ENCODE data around the gene KCNH3.

DNA sequence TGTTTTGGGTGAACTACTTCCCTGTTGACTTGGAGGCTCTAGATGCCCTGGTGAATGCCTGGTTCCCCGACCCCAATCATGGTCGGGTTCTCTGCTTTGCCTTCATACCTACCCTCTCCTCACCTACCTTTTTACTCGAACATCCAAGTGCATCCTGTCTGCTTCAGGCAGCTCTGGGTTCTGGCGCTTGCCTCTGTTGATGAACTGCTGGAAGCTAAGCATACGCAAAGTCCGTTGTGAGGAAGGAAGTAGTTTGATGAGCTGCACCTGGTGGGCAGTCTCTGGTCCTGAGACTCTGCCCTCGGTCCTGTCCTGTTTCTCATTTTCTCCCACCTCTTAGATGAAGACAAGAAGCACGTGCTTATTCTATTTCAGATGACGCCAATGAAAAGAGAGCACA, 13.6 kb downstream of the KCNH3 start:
- TF ChIP-seq, protein P1, sequence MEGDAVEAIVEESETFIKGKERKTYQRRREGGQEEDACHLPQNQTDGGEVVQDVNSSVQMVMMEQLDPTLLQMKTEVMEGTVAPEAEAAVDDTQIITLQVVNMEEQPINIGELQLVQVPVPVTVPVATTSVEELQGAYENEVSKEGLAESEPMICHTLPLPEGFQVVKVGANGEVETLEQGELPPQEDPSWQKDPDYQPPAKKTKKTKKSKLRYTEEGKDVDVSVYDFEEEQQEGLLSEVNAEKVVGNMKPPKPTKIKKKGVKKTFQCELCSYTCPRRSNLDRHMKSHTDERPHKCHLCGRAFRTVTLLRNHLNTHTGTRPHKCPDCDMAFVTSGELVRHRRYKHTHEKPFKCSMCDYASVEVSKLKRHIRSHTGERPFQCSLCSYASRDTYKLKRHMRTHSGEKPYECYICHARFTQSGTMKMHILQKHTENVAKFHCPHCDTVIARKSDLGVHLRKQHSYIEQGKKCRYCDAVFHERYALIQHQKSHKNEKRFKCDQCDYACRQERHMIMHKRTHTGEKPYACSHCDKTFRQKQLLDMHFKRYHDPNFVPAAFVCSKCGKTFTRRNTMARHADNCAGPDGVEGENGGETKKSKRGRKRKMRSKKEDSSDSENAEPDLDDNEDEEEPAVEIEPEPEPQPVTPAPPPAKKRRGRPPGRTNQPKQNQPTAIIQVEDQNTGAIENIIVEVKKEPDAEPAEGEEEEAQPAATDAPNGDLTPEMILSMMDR (IDR thresholded peaks at IDR 0.05) = no peak
- TF ChIP-seq POLR2A (IDR thresholded peaks at IDR 0.05) = no peak
